Activated CD4-positive, CD25-positive, alpha-beta regulatory T cell treated with anti-CD3 and anti-CD28 coated beads, Interleukin-2, amount 50 U/mL, for 72 hours (primary cell): Measurements from ENCODE around the gene FUZ.
"Not testable (repeated sequence)": the region's sequence is repeated elsewhere in the genome, so short reads cannot be mapped to it uniquely, and the experiment has no call there.

ENCODE experiments used
- DNase-seq: peaks from one replicate; pipeline ENCODE4 v3.0.0; 2021

Gene FUZ

DNA sequence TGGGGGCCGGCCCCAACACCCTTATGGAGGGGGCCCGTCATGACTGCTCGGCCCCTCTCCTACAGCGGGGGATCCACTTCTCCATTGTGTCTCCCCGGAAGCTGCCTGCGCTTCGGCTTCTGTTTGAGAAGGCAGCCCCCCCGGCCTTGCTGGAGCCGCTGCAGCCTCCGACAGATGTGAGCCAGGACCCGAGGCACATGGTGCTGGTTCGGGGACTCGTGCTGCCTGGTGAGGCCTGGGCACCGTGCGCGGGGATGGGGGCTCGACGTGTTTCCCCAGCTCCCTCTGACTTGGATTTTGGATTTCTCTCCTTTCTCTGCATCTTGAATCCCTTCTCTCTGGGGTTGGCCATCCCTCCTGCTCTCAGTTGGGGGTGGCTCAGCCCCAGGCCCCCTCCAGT, 16.6 kb upstream of the FUZ start:
- DNase-seq: no peak

DNA sequence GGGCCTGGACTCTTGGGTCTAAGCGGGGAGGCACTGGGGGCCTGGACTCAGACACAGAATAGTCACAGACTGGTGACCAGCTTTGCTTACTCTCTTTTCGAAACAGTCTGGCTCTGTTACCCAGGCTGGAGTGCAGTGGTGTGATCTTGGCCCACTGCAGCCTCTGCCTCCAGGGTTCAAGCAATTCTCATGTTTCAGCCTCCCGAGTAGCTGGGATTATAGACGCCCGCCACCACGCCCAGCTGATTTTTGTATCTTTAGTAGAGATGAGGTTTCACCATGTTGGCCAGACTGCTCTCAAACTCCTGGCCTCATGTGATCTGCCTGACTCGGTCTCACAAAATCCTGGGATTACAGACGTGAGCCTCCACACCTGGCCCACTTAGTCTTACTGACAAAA, 16.1 kb upstream of the FUZ start:
- DNase-seq: no peak

DNA sequence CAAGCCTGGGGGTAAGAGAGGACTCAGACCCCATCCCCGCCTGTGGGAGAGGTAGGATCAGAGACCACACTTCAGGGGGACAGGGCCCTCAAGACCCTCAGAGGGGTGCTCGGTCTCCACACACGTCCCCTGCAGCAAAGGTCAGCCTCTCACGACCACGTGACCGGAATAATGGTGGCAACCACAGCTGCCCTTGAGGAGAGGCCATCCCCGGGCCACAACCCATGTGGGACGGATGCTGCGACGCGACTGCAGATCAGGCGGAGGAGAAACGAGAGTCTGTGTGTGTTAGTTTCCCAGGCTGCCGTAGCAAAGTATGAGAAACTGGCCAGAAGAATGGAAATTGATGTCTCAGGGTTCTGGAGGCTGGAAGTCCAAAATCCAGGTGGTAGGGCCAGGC, 13.9 kb upstream of the FUZ start:
- DNase-seq: no peak

DNA sequence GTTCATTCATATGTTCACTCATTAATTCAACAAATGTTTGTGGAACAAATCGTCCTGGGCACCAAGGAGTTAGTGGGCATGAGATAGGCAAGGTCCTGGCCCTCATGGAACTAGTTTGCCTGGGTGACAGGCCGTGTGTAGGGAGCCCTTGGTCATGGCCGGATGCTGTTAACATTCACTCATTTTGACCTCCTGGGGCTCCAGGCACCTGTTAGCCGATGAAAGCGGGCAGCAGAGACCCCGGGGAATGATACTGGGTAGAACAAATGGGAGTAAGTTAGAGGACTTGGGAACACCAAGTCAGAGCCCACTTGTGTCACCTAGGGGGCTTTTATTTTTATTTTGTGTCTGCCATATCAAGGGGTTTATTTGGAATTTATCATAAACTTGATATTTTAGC, 11.6 kb upstream of the FUZ start:
- DNase-seq: no peak

DNA sequence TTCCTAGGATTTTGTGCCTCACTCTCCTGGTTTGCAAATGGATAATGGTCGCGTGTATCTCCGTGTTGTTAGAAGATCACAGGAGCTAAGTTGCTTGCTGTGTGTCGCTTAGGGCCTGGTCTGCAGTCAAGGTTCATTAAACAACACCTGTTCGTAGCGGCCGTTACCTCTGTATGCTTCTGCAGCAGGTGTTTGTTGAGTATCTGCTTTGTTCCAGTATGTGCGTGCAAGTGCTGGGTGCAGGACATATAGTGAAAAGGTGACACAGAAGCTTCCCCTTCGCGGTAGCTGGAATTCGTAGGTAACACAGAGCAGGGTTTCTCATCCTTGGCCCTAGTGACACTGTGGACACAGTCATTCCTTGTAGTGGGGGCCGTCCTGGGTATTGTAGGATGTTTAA, 10.4 kb upstream of the FUZ start:
- no peak for DNase-seq

DNA sequence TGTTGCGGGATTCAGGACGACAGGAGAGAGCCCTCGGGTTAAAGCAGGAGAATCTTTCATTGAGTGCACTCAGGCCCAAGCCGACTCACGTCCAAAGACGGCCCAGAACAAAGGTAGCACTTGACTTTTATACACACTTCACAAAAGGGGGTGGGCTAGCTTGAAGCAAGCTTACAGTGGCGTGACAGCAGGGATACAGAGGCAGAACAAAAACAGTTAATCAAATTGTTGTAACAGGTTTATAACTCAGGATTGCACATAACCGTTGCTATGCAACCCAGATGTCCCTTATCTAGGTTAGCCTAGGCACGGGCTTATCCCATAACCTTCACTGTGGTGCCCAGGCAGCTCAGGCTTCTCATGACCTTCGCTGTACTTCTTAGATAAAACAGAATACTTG, 7.0 kb upstream of the FUZ start:
- no peak for DNase-seq

DNA sequence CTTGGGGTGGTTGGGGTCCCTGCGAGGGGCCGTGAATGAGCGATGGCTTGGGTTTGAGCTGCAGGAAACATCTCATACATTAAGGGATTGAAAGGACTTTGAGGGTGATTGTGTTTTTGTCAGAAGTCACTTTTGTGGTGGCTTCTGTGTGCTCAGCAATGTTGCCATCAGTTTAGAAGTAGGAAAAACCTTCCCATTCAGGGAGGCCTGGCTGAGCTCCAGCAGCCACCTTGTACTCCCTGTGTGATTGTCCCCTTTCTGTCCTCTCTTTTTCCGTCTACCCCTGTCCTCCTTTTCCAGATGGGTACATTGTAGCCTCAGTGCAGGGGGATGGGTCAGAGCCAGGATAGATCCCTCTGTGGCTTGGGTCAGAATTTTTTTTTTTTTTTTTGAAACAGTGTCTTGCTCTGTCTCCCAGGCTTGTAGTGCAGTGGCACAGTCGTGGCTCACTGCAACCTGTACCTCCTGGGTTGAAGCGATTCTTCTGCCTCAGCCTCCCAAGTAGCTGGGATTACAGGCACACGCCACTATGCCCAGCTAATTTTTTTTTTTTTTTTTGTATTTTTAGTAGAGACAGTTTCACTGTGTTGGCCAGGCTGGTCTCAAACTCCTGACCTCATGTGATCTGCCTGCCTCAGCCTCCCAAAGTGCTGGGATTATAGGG, 6.5 kb upstream of the FUZ start:
- not testable (repeated sequence) for DNase-seq

DNA sequence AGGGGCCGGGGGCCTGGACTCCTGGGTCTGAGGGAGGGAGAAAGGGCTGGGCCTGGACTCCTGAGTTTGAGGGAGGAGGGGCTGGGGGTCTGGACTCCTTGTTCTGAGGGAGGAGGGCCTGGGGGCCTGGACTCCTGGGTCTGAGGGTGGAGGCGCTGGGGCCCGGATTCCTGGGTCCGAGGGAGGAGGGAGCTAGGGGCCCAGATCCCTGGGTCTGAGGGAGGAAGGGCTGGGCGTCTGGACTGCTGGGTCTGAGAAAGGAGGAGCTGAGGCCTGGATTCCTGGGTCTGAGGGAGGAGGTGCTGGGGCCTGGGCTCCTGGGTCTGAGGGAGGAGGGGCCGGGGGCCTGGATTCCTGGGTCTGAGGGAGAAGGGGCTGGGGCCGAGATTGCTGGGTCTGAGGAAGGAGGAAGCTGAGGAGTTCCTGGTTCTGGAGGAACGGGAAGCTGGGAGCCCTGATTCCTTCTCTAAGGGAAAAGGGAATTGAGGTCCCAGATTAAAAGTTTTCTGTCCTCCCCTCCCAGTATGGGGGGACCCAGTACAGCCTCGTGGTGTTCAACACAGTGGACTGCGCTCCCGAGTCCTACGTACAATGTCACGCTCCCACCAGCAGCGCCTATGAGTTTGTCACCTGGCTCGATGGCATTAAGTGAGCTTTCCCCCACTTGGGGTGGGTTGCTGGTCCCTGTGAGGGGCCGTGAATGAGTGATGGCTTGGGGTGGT, 5.7 kb upstream of the FUZ start:
- no peak for DNase-seq

DNA sequence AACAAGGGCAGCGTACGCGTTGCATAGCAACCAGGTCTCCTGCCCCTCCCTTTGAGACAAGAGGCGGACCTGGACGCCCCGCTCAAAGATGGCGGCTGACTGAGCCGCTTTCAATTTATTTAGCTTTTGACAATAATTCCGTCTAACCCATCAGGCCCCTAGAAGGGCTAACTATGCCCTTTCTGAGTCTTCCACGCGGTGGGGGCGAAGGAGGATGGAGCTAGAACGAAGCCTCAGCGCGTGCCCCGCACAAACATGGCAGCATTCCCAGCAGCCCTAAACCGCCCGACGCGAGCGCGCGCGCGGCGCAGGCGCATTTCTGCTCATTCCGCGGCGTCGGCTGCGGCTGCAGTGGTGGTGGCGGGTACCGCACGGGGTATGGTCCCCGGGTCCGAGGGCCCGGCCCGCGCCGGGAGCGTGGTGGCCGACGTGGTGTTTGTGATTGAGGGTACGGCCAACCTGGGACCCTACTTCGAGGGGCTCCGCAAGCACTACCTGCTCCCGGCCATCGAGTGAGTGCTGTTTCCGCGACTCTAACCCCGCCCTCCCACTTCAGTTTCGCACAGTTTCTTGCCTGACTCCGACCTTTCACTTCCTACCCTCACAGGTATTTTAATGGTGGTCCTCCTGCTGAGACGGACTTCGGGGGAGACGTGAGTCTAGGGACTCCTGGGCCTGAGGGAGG, 5.0 kb upstream of the FUZ start, which contains the start of gene MED25:
Gene MED25, plus strand, starts transcription at position 326 of the 685 bp plus-strand sequence. Its CDS starts 53 bp downstream, at position 379.
- peak; percentile 92 for DNase-seq

DNA sequence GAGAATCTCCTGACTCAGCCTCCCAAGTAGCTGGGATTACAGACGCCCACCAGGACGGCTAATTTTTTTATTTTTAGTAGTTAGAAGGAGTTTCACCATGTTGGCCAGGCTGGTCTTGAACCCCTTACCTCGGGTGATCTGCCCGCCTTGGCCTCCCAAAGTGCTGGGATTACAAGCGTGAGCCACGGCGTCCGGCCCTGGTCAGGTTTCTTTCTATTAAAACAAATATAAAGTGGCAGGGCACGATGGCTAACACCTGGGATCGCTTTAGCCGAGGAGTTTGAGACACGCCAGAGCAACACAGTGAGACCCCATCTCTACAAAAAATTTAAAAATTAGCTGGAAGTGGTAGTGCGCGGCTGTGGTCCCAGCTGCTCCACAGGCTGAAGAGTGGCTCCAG, 3.5 kb upstream of the FUZ start:
- DNase-seq: no peak

DNA sequence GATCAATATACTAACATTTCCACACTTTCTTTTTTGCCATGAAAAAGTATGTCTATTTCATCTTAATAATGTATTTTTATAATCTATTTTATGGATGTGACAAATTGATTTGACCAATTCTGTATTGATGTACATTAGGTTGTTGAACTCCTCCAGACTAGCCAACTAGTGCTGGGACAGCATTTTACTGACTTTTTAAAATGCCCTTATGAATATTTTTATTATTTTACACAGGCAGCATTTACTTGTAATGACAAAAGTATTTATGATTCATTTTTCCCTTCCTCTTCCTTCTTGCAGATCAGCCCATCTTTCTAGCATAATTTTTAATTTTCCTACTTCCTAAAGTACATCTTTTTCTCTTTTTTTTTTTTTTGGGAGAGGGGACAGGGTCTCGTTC, 918 bp upstream of the FUZ start:
- DNase-seq: no peak

DNA sequence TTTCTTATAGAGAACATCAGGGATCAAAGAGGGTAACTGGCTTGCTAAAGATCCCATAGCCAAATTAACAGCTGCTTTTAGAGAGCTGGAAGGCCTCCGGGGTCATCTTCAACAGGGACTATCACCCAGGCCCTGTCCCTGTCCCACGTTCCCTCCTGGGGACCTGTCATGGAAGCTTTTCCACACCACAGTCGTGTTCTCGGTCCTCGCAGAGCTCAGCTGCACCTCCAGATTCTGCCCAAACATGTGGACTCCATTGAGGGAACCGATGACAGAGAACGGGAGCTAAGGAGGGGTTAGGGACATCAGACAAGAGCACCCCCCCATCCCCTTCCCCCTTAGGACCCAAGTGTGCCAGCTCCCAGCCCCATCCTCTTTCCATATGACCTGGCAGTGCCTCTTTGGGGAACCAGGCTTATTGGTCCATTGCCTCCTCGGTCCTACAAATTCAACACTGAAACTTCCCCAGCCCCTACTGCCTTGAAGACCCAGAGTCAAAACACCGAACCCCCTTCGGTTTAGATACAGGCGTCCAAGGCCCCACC, 568 bp downstream of the FUZ start:
- DNase-seq: no peak

DNA sequence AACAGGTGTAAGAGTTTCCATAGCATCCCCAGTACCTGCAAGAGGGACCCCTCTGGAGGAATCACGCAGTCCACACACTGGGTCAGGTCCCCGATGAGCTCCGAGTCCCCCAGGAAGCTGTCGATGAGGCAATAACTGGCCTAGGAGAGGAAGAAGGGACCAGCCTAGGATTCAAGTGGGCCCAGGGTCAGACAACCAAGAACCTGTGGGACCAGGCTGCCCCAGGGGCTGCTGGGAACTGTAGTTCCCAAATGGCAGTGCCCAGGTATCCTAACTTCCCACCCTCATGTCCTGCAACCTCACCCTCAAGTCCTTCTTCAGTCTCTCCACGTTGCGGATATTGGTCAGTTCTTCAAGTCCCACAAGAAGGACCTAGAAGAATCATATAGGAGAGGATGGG, 1.8 kb downstream of the FUZ start:
- no peak for DNase-seq

DNA sequence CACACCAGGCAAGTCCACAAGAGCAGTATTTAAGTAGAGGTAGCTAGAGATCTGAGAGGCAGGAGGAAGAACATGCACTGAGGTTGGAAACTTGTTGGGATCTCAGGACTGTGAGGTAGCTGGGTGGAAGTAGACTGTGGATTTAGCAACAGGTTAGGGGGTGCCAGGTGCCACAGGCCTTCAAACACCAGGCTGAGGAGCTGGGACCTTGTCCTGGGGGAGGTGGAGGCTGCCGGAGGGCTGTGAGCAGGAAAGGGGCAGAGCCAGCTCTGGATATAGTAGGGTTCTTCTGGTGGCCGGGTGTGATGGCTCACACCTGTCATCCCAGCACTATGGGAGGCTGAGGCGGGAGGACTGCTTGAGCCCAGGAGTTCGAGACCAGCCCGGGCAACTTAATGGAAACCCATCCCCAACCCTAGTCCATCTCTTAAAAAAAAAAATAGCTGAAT, 3.1 kb downstream of the FUZ start:
- DNase-seq: no peak

DNA sequence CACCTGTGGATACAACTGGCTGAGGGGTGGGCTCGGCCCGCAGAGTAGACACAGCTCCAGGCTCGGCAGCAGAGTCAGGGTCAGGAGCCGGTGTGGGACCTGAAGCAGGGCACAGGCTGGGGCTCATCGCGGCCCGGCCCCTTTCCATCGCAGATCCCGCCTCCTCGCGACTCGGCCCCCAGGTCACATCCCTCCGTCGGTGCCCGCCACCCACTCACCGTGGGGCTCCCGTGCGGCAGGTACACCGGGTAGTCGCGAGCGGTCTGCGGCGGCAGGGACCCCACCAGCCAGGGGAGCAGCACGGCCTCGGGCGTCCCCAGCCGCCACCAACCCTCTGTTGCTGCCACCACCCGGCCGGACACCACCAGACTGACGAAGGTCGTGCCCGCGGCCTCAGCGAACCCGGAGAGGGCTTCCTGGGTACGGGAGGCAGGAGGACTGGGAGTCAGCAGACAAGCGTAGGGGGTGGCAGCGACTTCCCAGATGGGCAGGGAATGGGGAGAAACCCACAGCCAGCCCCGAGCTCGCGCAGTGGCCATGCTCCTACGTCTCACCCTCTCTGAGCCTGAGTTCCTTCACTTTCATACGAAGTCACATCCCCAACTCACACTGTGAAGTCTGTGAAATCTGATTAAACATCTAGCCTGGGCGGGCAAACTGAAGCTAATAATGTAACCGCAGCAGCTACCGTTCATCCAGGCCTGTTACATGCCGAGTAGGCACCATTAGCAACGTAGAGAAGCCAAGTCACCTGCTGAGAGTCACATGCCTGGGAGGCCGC, 3.7 kb downstream of the FUZ start:
- no peak for DNase-seq

DNA sequence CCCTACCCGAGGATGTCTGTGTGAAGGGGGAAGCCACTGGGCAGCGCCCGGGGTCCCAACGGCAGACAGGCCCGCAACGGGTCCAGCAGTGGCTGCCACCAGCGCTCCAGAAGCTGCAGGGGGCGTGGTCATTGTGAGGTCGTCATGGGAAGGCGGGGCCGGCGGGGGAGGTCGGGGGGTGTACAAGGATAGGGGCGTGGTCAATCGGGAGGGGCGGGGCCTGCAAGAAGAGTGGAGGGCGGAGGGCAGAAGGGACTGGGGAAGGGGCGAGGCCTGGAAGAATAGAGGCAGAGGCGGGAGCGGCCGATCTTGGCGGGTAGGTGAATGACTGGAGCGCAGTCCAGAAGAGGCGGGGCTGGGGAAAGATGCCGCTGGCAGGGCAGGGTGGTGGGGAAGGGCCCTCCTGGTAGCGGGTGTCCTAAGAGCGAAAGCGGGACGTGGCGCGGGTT, 4.4 kb downstream of the FUZ start:
- DNase-seq: peak; percentile 84

DNA sequence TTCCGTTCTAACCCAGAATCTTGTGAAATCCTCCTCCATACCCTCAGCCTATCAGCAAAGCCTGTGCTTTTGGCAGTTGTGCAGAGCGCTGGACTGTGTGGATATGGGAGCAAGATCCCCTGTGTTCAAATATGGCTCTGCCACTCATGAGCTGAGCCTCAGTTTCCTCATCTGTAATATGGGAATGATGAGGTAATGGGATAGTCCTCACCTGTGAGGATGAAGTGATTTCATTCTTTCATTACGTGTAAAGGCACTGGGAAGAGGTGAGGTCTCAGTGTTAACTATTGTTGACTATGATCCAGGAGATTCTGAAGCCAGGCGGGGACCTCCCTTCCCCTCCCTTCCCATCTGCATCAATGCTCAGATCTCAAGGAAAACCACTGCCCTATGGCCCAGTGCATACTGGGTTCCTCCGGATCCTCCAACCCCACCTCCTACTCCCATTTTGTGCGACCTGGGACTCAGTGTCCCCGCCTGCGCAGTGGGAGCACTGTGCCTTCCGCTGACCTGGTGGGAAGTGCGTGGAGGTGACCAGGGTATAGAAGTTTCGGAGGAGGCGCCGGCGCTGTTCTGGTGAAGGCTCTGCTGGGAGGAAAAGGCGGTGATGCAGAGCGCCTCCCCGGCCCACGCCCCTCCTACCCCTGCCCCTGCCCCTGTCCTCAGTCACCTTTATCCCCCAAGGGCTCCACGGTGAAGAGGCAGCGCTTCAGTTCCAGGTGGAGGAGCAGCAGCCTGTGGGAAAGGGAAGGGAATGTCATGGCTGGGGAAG, 5.0 kb downstream of the FUZ start:
- DNase-seq: no peak

DNA sequence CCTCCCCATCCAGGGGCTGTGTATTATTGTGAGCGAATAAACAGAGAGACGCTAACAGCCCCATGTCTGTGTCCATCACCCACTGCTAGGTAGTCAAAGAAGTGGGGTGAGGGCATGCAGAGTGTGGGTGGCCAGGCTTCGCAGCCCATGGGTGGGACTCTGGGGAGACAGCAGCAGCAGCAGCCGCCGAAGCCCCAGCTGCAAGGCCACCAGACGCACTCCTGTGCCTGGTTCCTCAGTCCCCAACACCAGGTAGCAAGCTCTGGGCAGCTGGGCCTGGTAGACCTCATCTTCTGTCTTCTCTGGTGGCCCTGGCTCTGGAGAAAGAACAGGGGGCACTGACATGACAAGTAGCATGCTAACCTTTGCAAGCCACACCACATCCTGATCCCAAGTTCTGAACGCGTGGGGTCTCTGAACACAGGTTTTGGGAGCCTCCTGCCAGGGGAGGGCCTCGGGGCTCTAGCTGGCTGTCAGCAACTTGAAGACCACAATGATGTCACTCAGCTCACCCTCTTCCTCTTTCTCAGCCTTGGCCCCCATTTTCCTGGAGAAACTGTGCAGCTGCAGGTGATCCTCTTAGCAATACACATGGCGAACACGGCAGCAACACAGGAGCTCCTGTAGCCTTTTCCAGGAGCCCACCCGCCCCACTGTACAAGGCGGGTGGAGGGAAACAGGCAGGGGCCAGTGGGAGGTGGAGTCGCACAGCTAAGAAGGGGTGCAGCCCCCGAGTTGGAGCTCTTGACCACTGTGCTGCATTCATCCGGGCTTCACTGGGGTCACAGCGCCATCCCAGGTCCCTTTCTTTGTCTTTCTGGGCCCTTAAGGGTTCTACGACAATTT, 5.8 kb downstream of the FUZ start:
- DNase-seq: no peak

DNA sequence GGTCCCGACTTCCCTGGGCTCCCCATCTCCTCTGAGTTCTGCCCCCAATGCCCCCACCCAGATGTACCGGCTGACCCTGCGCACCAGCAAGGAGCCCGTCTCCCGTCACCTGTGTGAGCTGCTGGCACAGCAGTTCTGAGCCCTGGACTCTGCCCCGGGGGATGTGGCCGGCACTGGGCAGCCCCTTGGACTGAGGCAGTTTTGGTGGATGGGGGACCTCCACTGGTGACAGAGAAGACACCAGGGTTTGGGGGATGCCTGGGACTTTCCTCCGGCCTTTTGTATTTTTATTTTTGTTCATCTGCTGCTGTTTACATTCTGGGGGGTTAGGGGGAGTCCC, 6.5 kb downstream of the FUZ start:
- DNase-seq: no peak

DNA sequence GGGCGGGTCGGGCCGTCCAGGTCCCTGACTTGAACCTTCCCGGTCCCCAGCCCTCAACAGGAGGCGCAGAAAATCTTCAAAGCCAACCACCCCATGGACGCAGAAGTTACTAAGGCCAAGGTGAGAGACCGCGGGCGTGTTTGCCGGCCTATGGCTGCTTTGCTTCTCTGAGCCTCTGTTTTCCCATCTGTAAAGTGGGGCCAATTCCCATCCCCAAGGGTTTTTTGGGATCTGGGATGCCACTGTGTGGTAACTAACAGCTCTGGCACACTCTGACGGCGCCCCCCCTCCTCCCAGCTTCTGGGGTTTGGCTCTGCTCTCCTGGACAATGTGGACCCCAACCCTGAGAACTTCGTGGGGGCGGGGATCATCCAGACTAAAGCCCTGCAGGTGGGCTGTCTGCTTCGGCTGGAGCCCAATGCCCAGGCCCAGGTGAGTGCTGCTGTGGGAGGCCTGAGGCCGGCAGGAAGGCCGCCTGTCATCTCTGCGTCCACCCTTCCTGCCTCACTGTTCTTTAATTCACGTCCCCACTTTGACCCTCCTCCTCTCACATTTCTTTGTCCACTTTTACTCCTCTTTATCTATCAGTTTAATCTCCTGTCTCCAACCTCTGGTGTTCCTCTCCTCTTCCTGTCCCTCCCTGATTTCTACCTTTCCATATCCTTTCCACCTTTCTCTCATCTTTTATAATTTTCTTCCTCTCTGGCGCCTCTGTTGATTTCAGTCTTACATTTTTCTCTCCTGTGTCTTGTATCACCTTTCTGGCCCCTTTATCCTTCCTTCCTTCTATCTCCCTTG, 7.1 kb downstream of the FUZ start:
- no peak for DNase-seq

DNA sequence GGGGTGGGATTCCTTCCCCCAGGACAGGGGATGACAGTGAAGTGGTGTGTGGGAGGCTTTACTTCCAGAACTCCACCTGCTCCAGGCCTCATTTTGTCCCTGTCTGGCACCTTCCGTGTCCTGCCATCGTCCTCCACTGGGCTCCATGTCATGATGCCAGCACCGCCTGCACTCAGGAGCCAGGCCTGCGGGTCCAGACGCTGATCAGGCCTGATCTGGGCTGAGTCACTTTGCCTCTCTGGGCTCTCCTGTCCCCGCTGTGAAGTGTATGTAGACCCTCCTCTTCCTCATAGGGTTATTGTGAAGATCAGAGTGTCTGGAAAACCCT, 9.6 kb downstream of the FUZ start:
- no peak for DNase-seq
